Activated CD4-positive, alpha-beta memory T cell treated with anti-CD3 and anti-CD28 coated beads, Interleukin-2, amount 10 ng/mL, durations not matched to agents 7 days and 5 days (primary cell): ENCODE results near the gene DPP6. TPM values are rescaled to one million over a fixed set of nuclear protein-coding genes. Genes with fewer than 3 reads are reported as not detected.

Experiments used
- CTCF ChIA-PET: fragments of 350-600 bp; sonication (Branson Sonifier 250); formaldehyde crosslinking; loops from one replicate; lab custom pipeline; 2021; ENCODE audit warnings: antibody characterized with exemption, inconsistent platforms; lab: Charles Lee
- POLR2A ChIA-PET: fragments of 350-600 bp; sonication (Branson Sonifier 250); formaldehyde crosslinking; loops from one replicate; lab custom pipeline; 2021; ENCODE audit warnings: antibody characterized with exemption; lab: Charles Lee
- DNase-seq: peaks from one replicate; pipeline ENCODE4 v3.0.0-alpha.2; 2020
- H3K27ac Mint-ChIP-seq: one replicate; pipeline ENCODE4 v1.8.0; 2021; ENCODE audit warnings: mild to moderate bottlenecking, mixed read lengths
- H3K27me3 Mint-ChIP-seq: one replicate; pipeline ENCODE4 v1.8.0; 2021; ENCODE audit warnings: mixed read lengths
- H3K36me3 Mint-ChIP-seq: one replicate; pipeline ENCODE4 v1.8.0; 2021; ENCODE audit warnings: low read depth, mixed read lengths
- H3K4me1 Mint-ChIP-seq: one replicate; pipeline ENCODE4 v1.8.0; 2021; ENCODE audit warnings: mixed read lengths
- H3K4me3 Mint-ChIP-seq: one replicate; pipeline ENCODE4 v1.8.0; 2021; ENCODE audit warnings: mild to moderate bottlenecking, mixed read lengths
- H3K9me3 Mint-ChIP-seq: one replicate; pipeline ENCODE4 v1.8.0; 2021; ENCODE audit warnings: mixed read lengths
- total RNA-seq, 2 experiments: library from RNA; stranded (reverse); gene quantifications; one replicate each; pipeline ENCODE4 v1.2.3, GENCODE V29; 2021

Gene DPP6
- total RNA-seq, 2 experiments from 2014 or later = not detected

GRCh38 chr7:154646126-154647013 is 594.2 kb downstream of the DPP6 start:
- Mint-ChIP-seq H3K4me3 (no peak overlapping the region), H3K27me3 (no peaks in the 10 kb centered on the region), H3K4me1 (no peaks in the 10 kb centered on the region), H3K36me3 (no peaks in the 10 kb centered on the region), H3K9me3 (peaks cover 7% of the 10 kb centered on the region), H3K27ac (no peak overlapping the region)
- CTCF ChIA-PET = no interaction called here
- POLR2A ChIA-PET = no interaction called here
- no peak for DNase-seq

- Mint-ChIP-seq H3K27ac (no peak overlapping the region), H3K27me3 (no peaks in the 10 kb centered on the region)
Measured at GRCh38 chr7:154647625-154648024, 595.4 kb downstream of the DPP6 start.

GRCh38 chr7:154649015-154649414 is 596.8 kb downstream of the DPP6 start:
- Mint-ChIP-seq H3K4me1 (no peaks in the 10 kb centered on the region), H3K27me3 (no peaks in the 10 kb centered on the region), H3K4me3 (no peak overlapping the region), H3K9me3 (peaks cover 7% of the 10 kb centered on the region), H3K36me3 (no peaks in the 10 kb centered on the region), H3K27ac (no peak overlapping the region)
- no peak for DNase-seq
- ChIA-PET CTCF (no interaction called here), POLR2A (no interaction called here)

More at GRCh38 chr7:154647625-154648024, 595.4 kb downstream of the DPP6 start:
- no peaks in the 10 kb centered on the region for H3K4me1 Mint-ChIP-seq
- no peaks in the 10 kb centered on the region for H3K36me3 Mint-ChIP-seq
- peaks cover 7% of the 10 kb centered on the region for H3K9me3 Mint-ChIP-seq
- H3K4me3 Mint-ChIP-seq = no peak overlapping the region
- DNase-seq = no peak
- POLR2A ChIA-PET = no interaction called here
- CTCF ChIA-PET = no interaction called here

GRCh38 chr7:154649434-154649833 is 597.2 kb downstream of the DPP6 start:
- no peak overlapping the region for H3K4me3 Mint-ChIP-seq
- CTCF ChIA-PET = no interaction called here
- POLR2A ChIA-PET = no interaction called here

GRCh38 chr7:154650275-154650674 is 598.1 kb downstream of the DPP6 start:
- H3K4me3 Mint-ChIP-seq = no peak overlapping the region
- no peaks in the 10 kb centered on the region for H3K36me3 Mint-ChIP-seq
- no peak for DNase-seq
- no peaks in the 10 kb centered on the region for H3K27me3 Mint-ChIP-seq
- no peaks in the 10 kb centered on the region for H3K4me1 Mint-ChIP-seq
- ChIA-PET POLR2A (no interaction called here), CTCF (no interaction called here)
- H3K9me3 Mint-ChIP-seq = peaks cover 7% of the 10 kb centered on the region
- no peak overlapping the region for H3K27ac Mint-ChIP-seq

More at GRCh38 chr7:154649434-154649833, 597.2 kb downstream of the DPP6 start:
- H3K4me1 Mint-ChIP-seq = no peaks in the 10 kb centered on the region
- H3K27me3 Mint-ChIP-seq = no peaks in the 10 kb centered on the region
- DNase-seq = no peak
- no peak overlapping the region for H3K27ac Mint-ChIP-seq
- peaks cover 7% of the 10 kb centered on the region for H3K9me3 Mint-ChIP-seq
- H3K36me3 Mint-ChIP-seq = no peaks in the 10 kb centered on the region

- Mint-ChIP-seq H3K9me3 (peaks cover 6% of the 10 kb centered on the region), H3K27me3 (no peaks in the 10 kb centered on the region), H3K27ac (no peak overlapping the region), H3K4me3 (no peak overlapping the region), H3K36me3 (no peaks in the 10 kb centered on the region), H3K4me1 (no peaks in the 10 kb centered on the region)
- ChIA-PET CTCF (no interaction called here), POLR2A (no interaction called here)
- no peak for DNase-seq
Measured at GRCh38 chr7:154651501-154651900, 599.3 kb downstream of the DPP6 start.

- no peaks in the 10 kb centered on the region for H3K27me3 Mint-ChIP-seq
- no peaks in the 10 kb centered on the region for H3K36me3 Mint-ChIP-seq
- peaks cover 6% of the 10 kb centered on the region for H3K9me3 Mint-ChIP-seq
- H3K4me3 Mint-ChIP-seq = no peak overlapping the region
- POLR2A ChIA-PET = no interaction called here
- H3K4me1 Mint-ChIP-seq = no peaks in the 10 kb centered on the region
- DNase-seq = no peak
- no peak overlapping the region for H3K27ac Mint-ChIP-seq
- CTCF ChIA-PET = no interaction called here
Measured at GRCh38 chr7:154652564-154652963, 600.4 kb downstream of the DPP6 start.

GRCh38 chr7:154653281-154653680 is 601.1 kb downstream of the DPP6 start:
- H3K4me3 Mint-ChIP-seq = no peak overlapping the region
- no peak overlapping the region for H3K27ac Mint-ChIP-seq
- no peak for DNase-seq
- H3K27me3 Mint-ChIP-seq = no peaks in the 10 kb centered on the region
- ChIA-PET CTCF (no interaction called here), POLR2A (no interaction called here)
- H3K4me1 Mint-ChIP-seq = no peaks in the 10 kb centered on the region
- no peaks in the 10 kb centered on the region for H3K36me3 Mint-ChIP-seq
- peaks cover 6% of the 10 kb centered on the region for H3K9me3 Mint-ChIP-seq

GRCh38 chr7:154656618-154657017 is 604.4 kb downstream of the DPP6 start:
- Mint-ChIP-seq H3K9me3 (peaks cover 9% of the 10 kb centered on the region), H3K4me3 (no peak overlapping the region), H3K27me3 (no peaks in the 10 kb centered on the region), H3K36me3 (no peaks in the 10 kb centered on the region), H3K4me1 (no peaks in the 10 kb centered on the region), H3K27ac (no peak overlapping the region)
- ChIA-PET POLR2A (no interaction called here), CTCF (no interaction called here)
- DNase-seq = no peak

- ChIA-PET POLR2A (no interaction called here), CTCF (no interaction called here)
- DNase-seq = no peak
- no peaks in the 10 kb centered on the region for H3K4me1 Mint-ChIP-seq
- no peak overlapping the region for H3K4me3 Mint-ChIP-seq
- no peaks in the 10 kb centered on the region for H3K36me3 Mint-ChIP-seq
- H3K9me3 Mint-ChIP-seq = peaks cover 19% of the 10 kb centered on the region
- H3K27me3 Mint-ChIP-seq = no peaks in the 10 kb centered on the region
- no peak overlapping the region for H3K27ac Mint-ChIP-seq
Measured at GRCh38 chr7:154666768-154667167, 614.6 kb downstream of the DPP6 start.

GRCh38 chr7:154672659-154673415 is 620.6 kb downstream of the DPP6 start:
- no peaks in the 10 kb centered on the region for H3K4me1 Mint-ChIP-seq
- ChIA-PET POLR2A (no interaction called here), CTCF (no interaction called here)
- no peak for DNase-seq
- no peak overlapping the region for H3K27ac Mint-ChIP-seq
- no peaks in the 10 kb centered on the region for H3K27me3 Mint-ChIP-seq
- no peaks in the 10 kb centered on the region for H3K36me3 Mint-ChIP-seq
- no peak overlapping the region for H3K4me3 Mint-ChIP-seq
- H3K9me3 Mint-ChIP-seq = peaks cover 5% of the 10 kb centered on the region

- no peaks in the 10 kb centered on the region for H3K4me1 Mint-ChIP-seq
- no peak for DNase-seq
- POLR2A ChIA-PET = no interaction called here
- CTCF ChIA-PET = interaction anchor here (0.7 kb wide), 1 partner anchor 134 kb away, joined by 4 read pairs; no protein-coding TSS in a partner anchor
- H3K4me3 Mint-ChIP-seq = no peak overlapping the region
- no peaks in the 10 kb centered on the region for H3K36me3 Mint-ChIP-seq
- peaks cover 3% of the 10 kb centered on the region for H3K9me3 Mint-ChIP-seq
- no peaks in the 10 kb centered on the region for H3K27me3 Mint-ChIP-seq
- H3K27ac Mint-ChIP-seq = no peak overlapping the region
Measured at GRCh38 chr7:154674191-154674590, 622.0 kb downstream of the DPP6 start.

- peaks cover 3% of the 10 kb centered on the region for H3K9me3 Mint-ChIP-seq
- DNase-seq = no peak
- H3K27me3 Mint-ChIP-seq = no peaks in the 10 kb centered on the region
- no peaks in the 10 kb centered on the region for H3K4me1 Mint-ChIP-seq
- no peak overlapping the region for H3K27ac Mint-ChIP-seq
- H3K4me3 Mint-ChIP-seq = no peak overlapping the region
- POLR2A ChIA-PET = no interaction called here
- no peaks in the 10 kb centered on the region for H3K36me3 Mint-ChIP-seq
- CTCF ChIA-PET = no interaction called here
Measured at GRCh38 chr7:154675560-154675959, 623.4 kb downstream of the DPP6 start.
